ENCODE measurements around the gene SEMA6B.
"Not testable (repeated sequence)": the region's sequence is repeated elsewhere in the genome, so short reads cannot be mapped to it uniquely, and the experiment has no call there.

The SEMA6B gene

GRCh38 chr19:4542896-4543841 is 16.3 kb downstream of the SEMA6B start:
- no peak for DNase-seq

GRCh38 chr19:4541806-4542145 is 17.7 kb downstream of the SEMA6B start:
- DNase-seq: not testable (repeated sequence)

GRCh38 chr19:4541114-4541805 is 18.2 kb downstream of the SEMA6B start:
- no peak for DNase-seq

GRCh38 chr19:4539693-4540581 is 19.5 kb downstream of the SEMA6B start, which contains the start of gene LRG1:
Gene LRG1, minus strand, starts transcription at chr19:4540036. Its CDS starts 23 bp downstream, at chr19:4540013.
- no peak for DNase-seq

GRCh38 chr19:4539169-4539692 is 20.3 kb downstream of the SEMA6B start:
- no peak for DNase-seq

- no peak for DNase-seq
Observed at GRCh38 chr19:4538601-4538954, 20.9 kb downstream of the SEMA6B start.

GRCh38 chr19:4537953-4538600 is 21.4 kb downstream of the SEMA6B start:
- no peak for DNase-seq

GRCh38 chr19:4536798-4537197 is 22.7 kb downstream of the SEMA6B start:
- peak; percentile 57 for DNase-seq

GRCh38 chr19:4534836-4535658 is 24.4 kb downstream of the SEMA6B start, which contains the start of gene PLIN5:
Gene PLIN5, minus strand, starts transcription at chr19:4535224. Its CDS starts 1,150 bp downstream, at chr19:4534074.
- peak; percentile 21 for DNase-seq

GRCh38 chr19:4533835-4534424 is 25.6 kb downstream of the SEMA6B start:
- no peak for DNase-seq

- no peak for DNase-seq
Observed at GRCh38 chr19:4533334-4533733, 26.1 kb downstream of the SEMA6B start.

GRCh38 chr19:4531562-4532165 is 27.8 kb downstream of the SEMA6B start:
- DNase-seq: no peak

- DNase-seq: no peak
Observed at GRCh38 chr19:4529924-4530522, 29.5 kb downstream of the SEMA6B start.

GRCh38 chr19:4528843-4529242 is 30.6 kb downstream of the SEMA6B start:
- no peak for DNase-seq

- not testable (repeated sequence) for DNase-seq
Observed at GRCh38 chr19:4527377-4527776, 32.1 kb downstream of the SEMA6B start.

GRCh38 chr19:4525563-4526002 is 33.9 kb downstream of the SEMA6B start:
- no peak for DNase-seq

- no peak for DNase-seq
Observed at GRCh38 chr19:4524808-4525562, 34.5 kb downstream of the SEMA6B start.

GRCh38 chr19:4523306-4524110 is 36.0 kb downstream of the SEMA6B start:
- no peak for DNase-seq

Data from NCI-H526 treated with DMSO at 0.1 percent for 48 hours (cell line).